Vagina (tissue), 2 donors: Measurements from ENCODE around the gene GRXCR2. TPM values are rescaled to one million over a fixed set of nuclear protein-coding genes. Genes with fewer than 3 reads are reported as not detected.
"Not testable (repeated sequence)": the region's sequence is repeated elsewhere in the genome, so short reads cannot be mapped to it uniquely, and the experiment has no call there.

Experiments
- DNase-seq, 2 donors: peaks; one replicate each; pipeline ENCODE4 v3.0.0-alpha.2; 2017; ENCODE audit errors: extremely low spot score in 2 of 2
- H3K27ac ChIP-seq: fragments of 200-600 bp; sonication (generic); one replicate; pipeline ENCODE4 v1.5.1; 2019
- H3K27me3 ChIP-seq: fragments of 200-600 bp; sonication (generic); one replicate; pipeline ENCODE4 v1.5.1; 2019
- H3K36me3 ChIP-seq, 2 donors: fragments of 200-600 bp; sonication (generic); one replicate each; pipeline ENCODE4 v1.5.1; 2017 to 2019
- H3K4me1 ChIP-seq: fragments of 200-600 bp; sonication (generic); one replicate; pipeline ENCODE4 v1.5.1; 2019
- H3K4me3 ChIP-seq, 2 donors: fragments of 200-600 bp; sonication (generic); 1 replicate in 1 of 2; 2 replicates in 1 of 2; pipeline ENCODE4 v1.5.1; 2016 to 2019
- H3K9me3 ChIP-seq: fragments of 200-600 bp; sonication (generic); one replicate; pipeline ENCODE4 v1.5.1; 2019
- CTCF ChIP-seq, 3 experiments: fragments of 450-650 bp in 2 of 3; fragments of 200-600 bp in 1 of 3; sonication (generic) in 1 of 3; IDR thresholded peaks; one replicate each; pipeline ENCODE4 v1.5.1; 2017 to 2019; ENCODE audit warnings: antibody characterized with exemption in 3 of 3, mild to moderate bottlenecking in 2 of 3, moderate library complexity in 2 of 3
- POLR2A ChIP-seq, 2 donors: fragments of 450-650 bp; IDR thresholded peaks; one replicate each; pipeline ENCODE4 v1.6.1; 2017; ENCODE audit warnings: antibody characterized with exemption in 2 of 2, mild to moderate bottlenecking in 2 of 2, moderate library complexity in 2 of 2
- POLR2AphosphoS5 ChIP-seq, 2 donors: sonication (generic); formaldehyde crosslinking; IDR thresholded peaks; one replicate each; pipeline ENCODE4 v1.9.0; 2017; ENCODE audit warnings: antibody characterized with exemption in 2 of 2, mild to moderate bottlenecking in 2 of 2, low read depth in 1 of 2; ENCODE audit not compliant: insufficient read depth in 1 of 2
- intact Hi-C: fragments of 100-400 bp; cut with DNase I; formaldehyde crosslinking; loops from one replicate; pipeline ENCODE4 v1.15.1; 2023
- total RNA-seq: library from RNA; depleted of rRNA; stranded (reverse); fragments of >200 nt; gene quantifications from one replicate; pipeline ENCODE4 v1.2.3, GENCODE V29; 2016

Gene GRXCR2
- total RNA-seq, 1 donor from 2014 or later = not detected

GRCh38 chr5:145903867-145904266, 31.1 kb upstream of the GRXCR2 start:
- H3K9me3 ChIP-seq = no peaks in the 10 kb centered on the region
- H3K4me1 ChIP-seq = no peaks in the 10 kb centered on the region
- no peaks in the 10 kb centered on the region for H3K36me3 ChIP-seq
- DNase-seq = no peak
- no peaks in the 10 kb centered on the region for H3K27me3 ChIP-seq
- intact Hi-C loops = no loop called here
- H3K27ac ChIP-seq = no peak overlapping the region
- TF ChIP-seq CTCF (IDR thresholded peaks at IDR 0.05) (no peak), POLR2A (IDR thresholded peaks at IDR 0.05) (no peak), POLR2AphosphoS5 (IDR thresholded peaks at IDR 0.05; ENCODE audit: insufficient read depth in 1 of 2, low read depth in 1 of 2) (no peak)
- no peak overlapping the region for H3K4me3 ChIP-seq

- Histone ChIP-seq H3K9me3 (no peaks in the 10 kb centered on the region), H3K36me3 (no peaks in the 10 kb centered on the region), H3K4me3 (no peak overlapping the region), H3K27me3 (no peaks in the 10 kb centered on the region), H3K4me1 (no peaks in the 10 kb centered on the region), H3K27ac (no peak overlapping the region)
- DNase-seq = no peak
- intact Hi-C loops = no loop called here
- TF ChIP-seq POLR2A (IDR thresholded peaks at IDR 0.05) = no peak
- TF ChIP-seq POLR2AphosphoS5 (IDR thresholded peaks at IDR 0.05; ENCODE audit: insufficient read depth in 1 of 2, low read depth in 1 of 2) = no peak
- TF ChIP-seq CTCF (IDR thresholded peaks at IDR 0.05) = no peak
Measured at GRCh38 chr5:145903113-145903512, 30.3 kb upstream of the GRXCR2 start.

- H3K27me3 ChIP-seq = no peaks in the 10 kb centered on the region
- intact Hi-C loops = no loop called here
- no peak for DNase-seq
- H3K4me1 ChIP-seq = no peaks in the 10 kb centered on the region
- no peaks in the 10 kb centered on the region for H3K9me3 ChIP-seq
- no peak overlapping the region for H3K27ac ChIP-seq
- H3K4me3 ChIP-seq = no peak overlapping the region
- TF ChIP-seq CTCF (IDR thresholded peaks at IDR 0.05) (no peak), POLR2AphosphoS5 (IDR thresholded peaks at IDR 0.05; ENCODE audit: insufficient read depth in 1 of 2, low read depth in 1 of 2) (no peak), POLR2A (IDR thresholded peaks at IDR 0.05) (no peak)
- no peaks in the 10 kb centered on the region for H3K36me3 ChIP-seq
Measured at GRCh38 chr5:145902421-145902820, 29.6 kb upstream of the GRXCR2 start.

GRCh38 chr5:145898171-145898570, 25.4 kb upstream of the GRXCR2 start:
- no peak overlapping the region for H3K4me3 ChIP-seq
- no peak for DNase-seq
- no peaks in the 10 kb centered on the region for H3K4me1 ChIP-seq
- TF ChIP-seq POLR2AphosphoS5 (IDR thresholded peaks at IDR 0.05; ENCODE audit: insufficient read depth in 1 of 2, low read depth in 1 of 2) (no peak), POLR2A (IDR thresholded peaks at IDR 0.05) (no peak), CTCF (IDR thresholded peaks at IDR 0.05) (no peak)
- intact Hi-C loops = no loop called here
- H3K27me3 ChIP-seq = no peaks in the 10 kb centered on the region
- no peak overlapping the region for H3K27ac ChIP-seq
- no peaks in the 10 kb centered on the region for H3K9me3 ChIP-seq
- no peaks in the 10 kb centered on the region for H3K36me3 ChIP-seq

GRCh38 chr5:145891378-145891777, 18.6 kb upstream of the GRXCR2 start:
- DNase-seq, H3K9me3 ChIP-seq, H3K27ac ChIP-seq, H3K36me3 ChIP-seq, H3K4me3 ChIP-seq, H3K4me1 ChIP-seq, H3K27me3 ChIP-seq, intact Hi-C loops: not testable (repeated sequence)

- Histone ChIP-seq H3K36me3 (no peaks in the 10 kb centered on the region), H3K4me3 (no peak overlapping the region), H3K27ac (no peak overlapping the region), H3K9me3 (no peaks in the 10 kb centered on the region), H3K4me1 (no peaks in the 10 kb centered on the region), H3K27me3 (no peaks in the 10 kb centered on the region)
- intact Hi-C loops = no loop called here
- no peak for DNase-seq
- no peak for TF ChIP-seq POLR2A (IDR thresholded peaks at IDR 0.05)
- TF ChIP-seq POLR2AphosphoS5 (IDR thresholded peaks at IDR 0.05; ENCODE audit: insufficient read depth in 1 of 2, low read depth in 1 of 2) = no peak
- TF ChIP-seq CTCF (IDR thresholded peaks at IDR 0.05) = no peak
Measured at GRCh38 chr5:145889611-145890010, 16.8 kb upstream of the GRXCR2 start.
